ENCODE results near the gene RBM20. TPM values are rescaled to one million over a fixed set of nuclear protein-coding genes. Genes with fewer than 3 reads are reported as not detected.
A peak's percentile ranks its signal among the peaks of the same experiment; 100 is the strongest.

Gene RBM20
- total RNA-seq, 1 donor from 2014 or later = 101 TPM

DNA sequence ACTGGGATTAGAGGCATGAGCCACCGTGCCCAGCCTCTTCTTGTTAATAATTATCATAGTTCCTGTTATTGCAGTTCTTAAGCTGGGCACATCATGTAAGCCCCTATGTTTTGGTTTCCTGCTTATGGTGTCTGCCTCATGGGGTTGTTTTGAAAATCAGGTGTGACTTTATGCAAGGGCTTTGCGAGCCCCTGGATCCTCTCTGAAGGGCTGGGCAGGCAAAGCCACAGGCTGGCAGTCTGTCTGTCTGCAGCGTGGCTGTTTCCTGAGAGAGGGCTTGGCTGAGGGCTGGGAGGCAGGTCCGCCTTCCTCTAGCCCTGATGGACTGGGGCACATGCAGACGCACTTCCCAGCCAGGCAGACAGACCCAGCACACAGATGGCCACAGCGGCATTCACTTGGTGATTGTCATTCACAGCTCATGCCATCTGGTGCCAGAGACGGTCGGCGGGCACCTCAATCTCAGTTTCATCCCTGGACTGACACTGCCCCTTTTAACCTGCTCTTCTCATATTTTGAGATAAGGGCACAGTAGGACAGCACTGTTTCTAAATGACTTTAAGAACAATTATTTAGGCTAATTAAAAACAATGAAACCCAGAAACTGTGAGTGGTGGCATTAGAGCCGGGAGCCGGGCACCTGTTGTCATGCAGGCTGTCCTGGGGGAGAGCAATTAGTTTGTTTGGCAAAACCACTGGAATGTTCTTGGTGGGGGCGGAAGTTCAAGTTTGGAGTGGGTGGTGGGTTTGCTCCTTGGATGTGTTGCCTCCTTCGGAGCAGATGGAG lies 35.5 kb downstream of the RBM20 start:
- Histone ChIP-seq H3K27me3 (ENCODE audit: low read depth) (no peaks in the 10 kb centered on the region), H3K27ac (replicated peaks) (peak overlapping the region; percentile 88), H3K9me3 (replicated peaks) (no peaks in the 10 kb centered on the region), H3K36me3 (no peaks in the 10 kb centered on the region), H3K4me3 (peak overlapping the region; percentile 32), H3K4me1 (peaks cover 83% of the 10 kb centered on the region)
- intact Hi-C loops (cut with micrococcal nuclease) = no loop called here
- DNase-seq = peak; percentile 34
- TF ChIP-seq, protein P1, sequence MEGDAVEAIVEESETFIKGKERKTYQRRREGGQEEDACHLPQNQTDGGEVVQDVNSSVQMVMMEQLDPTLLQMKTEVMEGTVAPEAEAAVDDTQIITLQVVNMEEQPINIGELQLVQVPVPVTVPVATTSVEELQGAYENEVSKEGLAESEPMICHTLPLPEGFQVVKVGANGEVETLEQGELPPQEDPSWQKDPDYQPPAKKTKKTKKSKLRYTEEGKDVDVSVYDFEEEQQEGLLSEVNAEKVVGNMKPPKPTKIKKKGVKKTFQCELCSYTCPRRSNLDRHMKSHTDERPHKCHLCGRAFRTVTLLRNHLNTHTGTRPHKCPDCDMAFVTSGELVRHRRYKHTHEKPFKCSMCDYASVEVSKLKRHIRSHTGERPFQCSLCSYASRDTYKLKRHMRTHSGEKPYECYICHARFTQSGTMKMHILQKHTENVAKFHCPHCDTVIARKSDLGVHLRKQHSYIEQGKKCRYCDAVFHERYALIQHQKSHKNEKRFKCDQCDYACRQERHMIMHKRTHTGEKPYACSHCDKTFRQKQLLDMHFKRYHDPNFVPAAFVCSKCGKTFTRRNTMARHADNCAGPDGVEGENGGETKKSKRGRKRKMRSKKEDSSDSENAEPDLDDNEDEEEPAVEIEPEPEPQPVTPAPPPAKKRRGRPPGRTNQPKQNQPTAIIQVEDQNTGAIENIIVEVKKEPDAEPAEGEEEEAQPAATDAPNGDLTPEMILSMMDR (IDR thresholded peaks at IDR 0.05; ENCODE audit: borderline replicate concordance) = no peak

DNA sequence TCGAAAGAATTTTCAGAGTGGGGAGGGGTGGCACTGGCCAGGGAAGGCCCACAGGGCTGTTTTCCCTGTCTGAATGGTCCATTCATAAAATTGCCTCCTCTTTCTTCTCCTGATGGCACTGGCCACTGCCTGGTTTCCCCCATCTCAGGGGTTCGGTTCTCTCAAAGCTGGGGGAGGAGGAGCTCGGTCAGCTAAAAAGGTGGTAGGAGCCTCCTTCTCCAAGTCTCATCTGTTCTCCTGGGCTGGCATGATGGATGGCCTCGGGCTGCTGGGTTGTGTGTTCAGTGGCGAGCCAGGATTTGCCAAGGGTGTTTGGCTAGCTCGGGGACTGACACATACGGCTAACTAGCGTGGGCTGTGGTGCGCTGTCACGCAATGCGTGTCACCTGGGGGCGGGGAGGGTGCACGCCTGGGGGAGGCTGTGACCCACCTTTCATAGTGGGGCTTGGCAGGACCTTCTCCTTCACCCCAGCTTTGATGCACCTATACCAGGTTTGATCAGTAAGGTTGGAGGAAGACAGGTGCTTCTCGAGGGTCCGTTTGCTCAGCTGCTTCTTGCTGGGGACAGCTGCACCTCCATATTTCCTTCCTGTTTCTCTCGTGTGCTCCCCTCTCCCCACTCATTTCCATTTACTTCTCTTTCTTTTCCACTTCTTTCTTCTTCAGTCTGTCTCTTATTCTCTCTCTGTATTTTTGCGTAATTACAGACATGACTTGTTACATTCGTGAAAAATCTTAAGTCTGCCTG lies 36.3 kb downstream of the RBM20 start:
- Histone ChIP-seq H3K9me3 (replicated peaks) (no peaks in the 10 kb centered on the region), H3K36me3 (no peaks in the 10 kb centered on the region), H3K27me3 (ENCODE audit: low read depth) (no peaks in the 10 kb centered on the region), H3K4me1 (peaks cover 78% of the 10 kb centered on the region), H3K4me3 (peak overlapping the region; percentile 32), H3K27ac (replicated peaks) (peak overlapping the region; percentile 88)
- intact Hi-C loops (cut with micrococcal nuclease) = no loop called here
- no peak for DNase-seq
- TF ChIP-seq, protein P1 (IDR thresholded peaks at IDR 0.05; ENCODE audit: borderline replicate concordance) = no peak

DNA sequence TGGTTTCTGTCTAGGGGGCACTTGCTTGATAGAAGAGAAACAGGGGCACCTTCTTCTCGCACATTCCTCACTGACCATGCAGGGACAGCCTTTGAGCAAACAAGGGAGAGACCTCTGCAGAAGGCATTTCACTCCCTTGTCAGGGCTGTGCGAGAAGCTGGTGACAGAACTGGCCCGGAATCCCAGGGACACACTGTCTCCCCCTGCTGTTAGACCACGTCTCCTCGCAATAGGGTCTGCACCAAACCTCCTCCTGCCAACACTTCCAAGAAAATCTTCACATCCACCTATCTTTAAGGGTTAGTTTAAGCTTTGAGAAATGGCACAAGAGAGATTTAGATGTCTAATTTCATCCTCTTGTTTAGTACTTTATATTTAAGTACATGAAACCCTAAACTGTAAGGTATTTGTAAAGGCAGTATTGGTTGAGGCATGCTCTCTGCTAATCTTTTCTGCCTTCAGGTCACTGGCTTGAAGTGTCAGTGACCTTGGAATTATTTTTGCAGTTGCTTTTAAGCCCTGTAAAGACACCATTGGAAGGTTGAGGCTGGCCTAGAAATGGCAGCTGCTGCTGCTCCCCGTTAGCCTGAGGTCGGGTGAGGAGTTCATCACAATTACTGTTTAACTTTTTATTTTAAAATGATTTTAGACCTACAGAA lies 37.0 kb downstream of the RBM20 start:
- Histone ChIP-seq H3K27me3 (ENCODE audit: low read depth) (no peaks in the 10 kb centered on the region), H3K4me3 (peak overlapping the region; percentile 32), H3K4me1 (peaks cover 71% of the 10 kb centered on the region), H3K9me3 (replicated peaks) (no peaks in the 10 kb centered on the region), H3K36me3 (no peaks in the 10 kb centered on the region), H3K27ac (replicated peaks) (peak overlapping the region; percentile 88)
- DNase-seq = peak; percentile 31
- intact Hi-C loops (cut with micrococcal nuclease) = no loop called here
- TF ChIP-seq, protein P1 (IDR thresholded peaks at IDR 0.05; ENCODE audit: borderline replicate concordance) = peak; percentile 69

DNA sequence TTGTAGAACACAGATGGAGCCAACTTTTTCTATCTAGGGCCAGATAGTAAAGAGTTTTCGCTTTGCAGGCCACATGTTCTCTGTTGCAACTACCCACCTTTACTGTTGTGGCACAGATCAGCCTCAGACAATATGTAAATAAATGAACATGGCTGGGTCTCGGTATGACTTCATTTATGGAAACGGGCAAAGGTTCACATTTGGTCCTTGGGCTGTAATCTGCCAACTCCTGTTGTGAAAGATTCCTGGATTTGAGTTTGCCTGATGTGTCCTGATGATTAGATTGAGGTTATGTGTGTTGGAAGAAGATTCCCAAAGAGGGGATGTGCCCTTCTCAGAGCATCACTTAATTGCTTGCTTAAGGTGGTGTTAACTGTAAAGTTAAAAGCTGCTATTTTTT lies 38.2 kb downstream of the RBM20 start:
- Histone ChIP-seq H3K4me1 (peaks cover 70% of the 10 kb centered on the region), H3K4me3 (no peak overlapping the region), H3K27me3 (ENCODE audit: low read depth) (no peaks in the 10 kb centered on the region), H3K9me3 (replicated peaks) (no peaks in the 10 kb centered on the region), H3K36me3 (no peaks in the 10 kb centered on the region), H3K27ac (replicated peaks) (peak overlapping the region; percentile 88)
- intact Hi-C loops (cut with micrococcal nuclease) = no loop called here
- no peak for DNase-seq
- TF ChIP-seq, protein P1 (IDR thresholded peaks at IDR 0.05; ENCODE audit: borderline replicate concordance) = no peak

DNA sequence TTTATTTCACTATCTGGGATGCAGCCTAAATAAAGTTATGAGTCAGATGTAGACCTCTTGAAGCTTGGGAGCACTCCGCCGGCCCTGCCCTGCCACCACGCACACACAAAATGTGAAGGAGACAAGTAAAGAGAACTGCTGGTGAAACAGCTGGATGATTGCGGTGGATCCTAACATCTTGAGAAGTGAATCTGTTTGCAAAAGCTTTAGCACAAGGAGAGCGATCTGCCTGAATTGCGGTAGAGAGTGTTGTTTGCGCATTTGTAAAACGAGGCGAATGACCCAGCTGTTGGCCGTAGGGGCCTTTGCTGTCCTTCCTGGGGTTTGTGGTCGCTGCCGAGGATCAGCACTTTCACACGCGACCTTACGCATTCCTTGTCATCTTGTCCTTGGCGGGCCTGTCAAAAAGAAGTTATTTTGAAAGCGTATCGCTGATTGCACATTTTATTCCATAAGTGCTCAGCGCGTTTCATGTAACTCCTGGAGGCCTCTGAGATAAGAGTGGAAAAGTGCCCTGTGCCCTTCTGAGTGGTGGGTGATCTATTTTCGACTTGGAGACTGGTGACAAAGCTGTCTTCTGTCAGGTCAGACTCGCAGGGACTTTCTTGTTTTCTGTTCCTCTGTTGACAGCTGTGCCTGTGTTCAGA lies 40.8 kb downstream of the RBM20 start:
- no peaks in the 10 kb centered on the region for H3K27me3 ChIP-seq (ENCODE audit: low read depth)
- H3K27ac ChIP-seq (replicated peaks) = peak overlapping the region; percentile 88
- TF ChIP-seq, protein P1 (IDR thresholded peaks at IDR 0.05; ENCODE audit: borderline replicate concordance) = no peak
- intact Hi-C loops (cut with micrococcal nuclease) = no loop called here
- DNase-seq = no peak
- H3K4me3 ChIP-seq = peak overlapping the region; percentile 51
- no peaks in the 10 kb centered on the region for H3K9me3 ChIP-seq (replicated peaks)
- peaks cover 70% of the 10 kb centered on the region for H3K4me1 ChIP-seq
- H3K36me3 ChIP-seq = no peaks in the 10 kb centered on the region

All from left ventricle myocardium inferior (tissue), 1 donor.